C4-2B (cell line): ENCODE results near the gene TOR1B.
"Not testable (repeated sequence)": the region's sequence is repeated elsewhere in the genome, so short reads cannot be mapped to it uniquely, and the experiment has no call there.

Source experiments
- H3K27ac ChIP-seq: fragments of 450-650 bp; 2 replicates; pipeline ENCODE4 v1.5.1; 2017
- ZFX ChIP-seq: fragments of 450-650 bp; IDR thresholded peaks from 2 replicates; pipeline ENCODE4 v1.6.1; 2017
- TF ChIP-seq, protein P1 (sequence below): fragments of 450-650 bp; conservative IDR thresholded peaks from 2 replicates; pipeline ENCODE4 v1.5.1; 2017; ENCODE audit warnings: mild to moderate bottlenecking

The TOR1B gene

GRCh38 chr9:129761293-129761900, 41.6 kb upstream of the TOR1B start:
- TF ChIP-seq, protein P1, sequence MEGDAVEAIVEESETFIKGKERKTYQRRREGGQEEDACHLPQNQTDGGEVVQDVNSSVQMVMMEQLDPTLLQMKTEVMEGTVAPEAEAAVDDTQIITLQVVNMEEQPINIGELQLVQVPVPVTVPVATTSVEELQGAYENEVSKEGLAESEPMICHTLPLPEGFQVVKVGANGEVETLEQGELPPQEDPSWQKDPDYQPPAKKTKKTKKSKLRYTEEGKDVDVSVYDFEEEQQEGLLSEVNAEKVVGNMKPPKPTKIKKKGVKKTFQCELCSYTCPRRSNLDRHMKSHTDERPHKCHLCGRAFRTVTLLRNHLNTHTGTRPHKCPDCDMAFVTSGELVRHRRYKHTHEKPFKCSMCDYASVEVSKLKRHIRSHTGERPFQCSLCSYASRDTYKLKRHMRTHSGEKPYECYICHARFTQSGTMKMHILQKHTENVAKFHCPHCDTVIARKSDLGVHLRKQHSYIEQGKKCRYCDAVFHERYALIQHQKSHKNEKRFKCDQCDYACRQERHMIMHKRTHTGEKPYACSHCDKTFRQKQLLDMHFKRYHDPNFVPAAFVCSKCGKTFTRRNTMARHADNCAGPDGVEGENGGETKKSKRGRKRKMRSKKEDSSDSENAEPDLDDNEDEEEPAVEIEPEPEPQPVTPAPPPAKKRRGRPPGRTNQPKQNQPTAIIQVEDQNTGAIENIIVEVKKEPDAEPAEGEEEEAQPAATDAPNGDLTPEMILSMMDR, result no peak
- TF ChIP-seq ZFX, result no peak
- no peak overlapping the region for H3K27ac ChIP-seq

DNA sequence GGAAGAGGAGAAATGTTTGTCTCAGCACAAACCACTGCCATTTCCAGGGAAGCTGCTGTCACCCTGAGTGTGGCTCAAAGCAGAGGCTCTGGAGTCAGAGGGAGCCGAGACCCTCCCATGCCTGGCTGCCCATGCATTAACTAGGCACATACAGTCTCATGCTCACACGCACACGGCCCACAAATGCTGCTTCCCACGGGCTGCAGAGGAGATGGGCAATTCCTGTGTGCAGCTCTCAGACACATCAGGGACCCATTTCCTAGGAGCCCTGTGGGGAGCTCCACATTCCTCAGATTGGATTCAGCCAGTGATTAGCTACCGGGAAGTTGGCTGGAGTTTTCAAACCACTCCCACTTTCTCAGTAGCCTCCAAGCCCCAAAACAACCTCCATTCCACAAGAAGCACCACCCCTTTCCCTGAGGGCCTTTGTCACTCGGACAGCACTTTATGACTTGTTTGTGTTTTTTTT, 41.0 kb upstream of the TOR1B start:
- H3K27ac ChIP-seq, result no peak overlapping the region
- TF ChIP-seq ZFX, result no peak
- TF ChIP-seq, protein P1, result no peak

DNA sequence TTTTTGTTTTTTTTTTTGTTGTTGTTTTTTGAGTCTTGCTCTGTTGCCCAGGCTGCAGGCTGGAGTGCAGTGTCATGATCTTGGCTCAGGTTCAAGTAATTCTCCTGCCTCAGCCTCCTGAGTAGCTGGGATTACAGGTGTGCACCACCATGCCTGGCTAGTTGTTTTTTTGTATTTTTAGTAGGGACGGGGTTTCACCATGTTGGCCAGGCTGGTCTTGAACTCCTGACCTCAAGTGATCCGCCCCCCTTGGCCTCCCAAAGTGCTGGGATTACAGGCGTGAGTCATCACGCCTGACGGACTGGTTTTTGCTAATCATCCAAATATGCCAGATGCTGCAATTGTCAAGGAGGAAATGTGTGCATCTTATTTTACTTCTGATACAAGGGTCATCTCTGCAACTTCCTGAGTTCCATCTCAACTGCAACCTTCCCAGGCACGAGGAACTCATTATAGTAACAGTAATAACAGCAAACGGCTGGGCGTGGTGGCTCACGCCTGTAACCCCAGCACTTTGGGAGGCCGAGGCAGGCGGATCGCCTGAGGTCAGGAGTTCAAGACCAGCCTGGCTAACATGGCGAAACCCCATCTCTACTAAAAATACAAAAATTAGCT, 40.5 kb upstream of the TOR1B start:
- H3K27ac ChIP-seq, result not testable (repeated sequence)

GRCh38 chr9:129762985-129763926, 39.7 kb upstream of the TOR1B start:
- no peak overlapping the region for H3K27ac ChIP-seq

DNA sequence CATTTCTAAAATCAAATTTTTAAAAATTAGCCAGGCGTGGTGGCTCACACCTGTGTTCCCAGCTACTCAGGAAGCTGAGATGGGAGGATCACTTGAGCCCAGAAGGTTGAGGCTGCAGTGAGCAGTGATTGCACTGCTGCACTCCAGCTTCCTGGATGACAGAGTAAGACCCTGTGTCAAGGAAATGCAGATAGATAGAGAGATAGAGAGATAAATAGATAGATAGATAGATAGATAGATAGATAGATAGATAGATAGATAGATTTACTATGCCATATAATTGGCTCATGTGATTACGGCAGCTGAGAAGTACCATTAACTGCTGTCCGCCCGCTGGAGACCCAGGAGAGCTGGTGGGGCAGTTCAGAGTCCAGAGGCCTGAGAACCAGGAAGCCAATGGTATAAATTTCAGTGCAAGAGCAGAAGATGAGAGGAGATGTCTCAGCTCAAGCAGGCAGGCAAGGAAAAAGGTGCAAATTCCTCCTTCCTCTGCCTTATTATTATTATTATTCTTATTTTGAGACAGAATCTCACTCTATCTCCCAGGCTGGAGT, 37.1 kb upstream of the TOR1B start:
- TF ChIP-seq ZFX, result no peak
- TF ChIP-seq, protein P1, result no peak
- H3K27ac ChIP-seq, result no peak overlapping the region

More at GRCh38 chr9:129762985-129763926, 39.7 kb upstream of the TOR1B start:
- TF ChIP-seq ZFX, result no peak
- TF ChIP-seq, protein P1, result no peak

DNA sequence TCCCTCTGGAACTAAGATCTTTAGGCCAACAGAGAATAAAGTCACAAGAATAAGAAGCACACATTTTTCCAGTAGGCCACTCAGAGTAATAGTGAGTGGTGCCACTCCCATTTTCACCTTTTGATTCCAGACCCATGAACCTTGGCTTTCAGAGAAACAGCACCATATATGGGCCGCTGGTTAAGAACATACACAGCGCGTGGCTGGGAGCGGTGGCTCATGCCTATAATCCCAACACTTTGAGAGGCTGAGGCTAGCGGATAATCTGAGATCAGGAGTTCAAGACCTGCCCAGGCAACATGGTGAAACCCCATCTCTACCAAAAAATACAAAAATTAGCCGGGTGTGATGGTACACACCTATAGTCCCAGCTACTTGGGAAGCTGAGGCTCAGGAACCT, 34.5 kb upstream of the TOR1B start:
- no peak overlapping the region for H3K27ac ChIP-seq
- no peak for TF ChIP-seq ZFX

GRCh38 chr9:129769669-129770068, 33.3 kb upstream of the TOR1B start:
- no peak overlapping the region for H3K27ac ChIP-seq
- TF ChIP-seq, protein P1, result no peak
- TF ChIP-seq ZFX, result no peak

DNA sequence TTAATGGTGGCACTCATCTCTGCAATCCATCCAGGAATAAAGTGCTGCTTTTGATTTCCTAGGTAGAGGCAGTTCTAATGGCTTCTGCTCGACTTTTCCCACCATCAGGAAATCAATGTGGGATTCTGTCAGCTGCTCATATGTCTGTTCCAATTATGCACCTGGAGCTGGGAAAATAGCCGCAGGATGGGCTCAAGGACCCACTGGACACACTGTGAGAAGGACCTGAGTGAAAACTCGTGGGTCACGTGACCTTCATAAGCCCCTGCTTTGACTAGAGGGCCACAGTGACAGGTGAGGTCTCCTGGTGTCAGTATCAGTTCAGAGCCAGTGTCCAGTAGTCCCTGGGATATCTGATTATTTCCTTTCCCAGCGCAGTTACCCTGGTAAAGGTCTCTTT, 32.2 kb upstream of the TOR1B start:
- TF ChIP-seq, protein P1, result no peak
- no peak for TF ChIP-seq ZFX
- H3K27ac ChIP-seq, result no peak overlapping the region
